ENCODE results near the gene MATN1. TPM values are rescaled to one million over a fixed set of nuclear protein-coding genes. Genes with fewer than 3 reads are reported as not detected.

MATN1 gene
- total RNA-seq, 2 donors from 2014 or later = 2.1 to 3.7 TPM

DNA sequence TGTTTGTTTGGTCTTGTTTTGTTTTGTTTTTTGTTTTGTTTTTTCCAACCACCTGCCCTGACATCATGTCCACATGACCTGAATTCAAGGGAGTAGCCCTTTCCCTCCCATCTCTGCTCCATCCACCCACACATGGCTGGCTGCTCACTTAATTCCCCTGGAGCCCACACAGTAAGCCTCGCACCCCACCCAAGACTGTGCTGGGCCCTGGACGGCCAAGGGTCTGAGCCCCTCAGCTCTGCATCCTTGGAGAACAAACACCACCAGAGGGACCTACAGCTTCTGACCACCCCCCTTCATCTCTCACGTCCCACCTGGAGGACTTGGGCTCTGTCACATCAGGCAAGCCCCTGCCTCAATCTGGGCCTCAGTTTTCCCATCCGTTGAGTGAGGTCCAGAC is 39.1 kb downstream of the MATN1 start:
- H3K4me3 Mint-ChIP-seq = peak overlapping the region; percentile 59
- H3K27ac Mint-ChIP-seq = peak overlapping the region; percentile 51
- ATAC-seq (no peak), DNase-seq (no peak)
- no peaks in the 10 kb centered on the region for H3K9me3 ChIP-seq (ENCODE audit: control insufficient read depth, low read length, poor library complexity, severe bottlenecking)
- H3K27me3 Mint-ChIP-seq = peaks cover 74% of the 10 kb centered on the region
- H3K36me3 Mint-ChIP-seq (ENCODE audit: low read depth) = peaks cover 2% of the 10 kb centered on the region
- peaks cover 9% of the 10 kb centered on the region for H3K4me1 Mint-ChIP-seq

DNA sequence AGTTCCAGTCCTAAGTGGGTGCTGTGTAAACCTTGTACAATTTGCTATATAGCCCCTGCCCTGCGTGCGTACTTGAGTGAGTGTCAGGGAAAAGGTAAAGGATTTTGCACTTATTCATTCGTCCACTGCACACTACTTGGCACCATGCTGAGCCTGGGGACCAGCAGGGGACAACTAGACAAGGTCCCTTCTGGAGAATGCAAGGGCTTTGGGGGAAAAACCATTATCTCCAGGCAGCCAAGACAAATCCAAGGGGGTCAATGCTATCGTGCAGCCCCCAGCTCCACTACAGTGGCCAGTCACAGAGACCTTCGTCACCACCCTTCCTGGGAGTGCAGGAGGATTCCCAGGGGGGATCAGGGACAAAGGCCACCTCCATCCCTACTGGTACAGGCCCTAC is 39.7 kb downstream of the MATN1 start:
- Mint-ChIP-seq H3K36me3 (ENCODE audit: low read depth) (peaks cover 3% of the 10 kb centered on the region), H3K27me3 (peaks cover 75% of the 10 kb centered on the region), H3K4me3 (no peak overlapping the region), H3K27ac (no peak overlapping the region), H3K4me1 (peaks cover 9% of the 10 kb centered on the region)
- ATAC-seq (no peak), DNase-seq (no peak)
- no peaks in the 10 kb centered on the region for H3K9me3 ChIP-seq (ENCODE audit: control insufficient read depth, low read length, poor library complexity, severe bottlenecking)

- H3K9me3 ChIP-seq (ENCODE audit: control insufficient read depth, low read length, poor library complexity, severe bottlenecking) = no peaks in the 10 kb centered on the region
- H3K27me3 Mint-ChIP-seq = peaks cover 81% of the 10 kb centered on the region
- H3K4me3 Mint-ChIP-seq = no peak overlapping the region
- peaks cover 7% of the 10 kb centered on the region for H3K36me3 Mint-ChIP-seq (ENCODE audit: low read depth)
- no peak overlapping the region for H3K27ac Mint-ChIP-seq
- no peak for ATAC-seq
- H3K4me1 Mint-ChIP-seq = peaks cover 9% of the 10 kb centered on the region
- DNase-seq = no peak
Observed at GRCh38 chr1:30682396-30683275, 40.7 kb downstream of the MATN1 start.

GRCh38 chr1:30681782-30682181 is 41.6 kb downstream of the MATN1 start:
- H3K36me3 Mint-ChIP-seq (ENCODE audit: low read depth) = peaks cover 7% of the 10 kb centered on the region
- H3K27me3 Mint-ChIP-seq = peaks cover 73% of the 10 kb centered on the region
- H3K4me3 Mint-ChIP-seq = no peak overlapping the region
- ATAC-seq = no peak
- peaks cover 9% of the 10 kb centered on the region for H3K4me1 Mint-ChIP-seq
- DNase-seq = no peak
- no peaks in the 10 kb centered on the region for H3K9me3 ChIP-seq (ENCODE audit: control insufficient read depth, low read length, poor library complexity, severe bottlenecking)
- no peak overlapping the region for H3K27ac Mint-ChIP-seq

DNA sequence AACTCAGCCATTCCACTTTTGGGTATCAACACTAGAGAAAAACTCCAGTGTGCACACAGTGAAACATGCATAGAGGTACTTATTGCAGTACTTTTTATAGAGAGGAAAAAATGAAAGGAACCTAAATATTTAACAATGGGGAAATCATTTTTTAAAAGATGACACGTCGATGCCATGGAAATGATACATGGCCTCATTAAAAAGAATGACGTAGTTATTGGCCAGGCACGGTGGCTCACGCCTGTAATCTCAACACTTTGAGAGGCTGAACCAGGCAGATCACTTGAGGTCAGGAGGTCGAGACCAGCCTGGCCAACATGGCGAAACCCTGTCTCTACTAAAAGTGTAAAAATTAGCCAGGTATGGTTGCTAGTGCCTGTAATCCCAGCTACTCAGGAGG is 42.5 kb downstream of the MATN1 start:
- H3K27ac Mint-ChIP-seq = no peak overlapping the region
- H3K4me1 Mint-ChIP-seq = peaks cover 9% of the 10 kb centered on the region
- H3K9me3 ChIP-seq (ENCODE audit: control insufficient read depth, low read length, poor library complexity, severe bottlenecking) = no peaks in the 10 kb centered on the region
- no peak overlapping the region for H3K4me3 Mint-ChIP-seq
- no peak for ATAC-seq
- DNase-seq = no peak
- H3K27me3 Mint-ChIP-seq = peaks cover 64% of the 10 kb centered on the region
- peaks cover 7% of the 10 kb centered on the region for H3K36me3 Mint-ChIP-seq (ENCODE audit: low read depth)

GRCh38 chr1:30680429-30680828 is 43.0 kb downstream of the MATN1 start:
- ATAC-seq = no peak
- no peak overlapping the region for H3K27ac Mint-ChIP-seq
- peaks cover 60% of the 10 kb centered on the region for H3K27me3 Mint-ChIP-seq
- peaks cover 7% of the 10 kb centered on the region for H3K4me1 Mint-ChIP-seq
- no peak overlapping the region for H3K4me3 Mint-ChIP-seq
- no peaks in the 10 kb centered on the region for H3K9me3 ChIP-seq (ENCODE audit: control insufficient read depth, low read length, poor library complexity, severe bottlenecking)
- no peak for DNase-seq
- peaks cover 7% of the 10 kb centered on the region for H3K36me3 Mint-ChIP-seq (ENCODE audit: low read depth)

- peaks cover 59% of the 10 kb centered on the region for H3K27me3 Mint-ChIP-seq
- ATAC-seq (no peak), DNase-seq (no peak)
Observed at GRCh38 chr1:30679976-30680305, 43.4 kb downstream of the MATN1 start.

DNA sequence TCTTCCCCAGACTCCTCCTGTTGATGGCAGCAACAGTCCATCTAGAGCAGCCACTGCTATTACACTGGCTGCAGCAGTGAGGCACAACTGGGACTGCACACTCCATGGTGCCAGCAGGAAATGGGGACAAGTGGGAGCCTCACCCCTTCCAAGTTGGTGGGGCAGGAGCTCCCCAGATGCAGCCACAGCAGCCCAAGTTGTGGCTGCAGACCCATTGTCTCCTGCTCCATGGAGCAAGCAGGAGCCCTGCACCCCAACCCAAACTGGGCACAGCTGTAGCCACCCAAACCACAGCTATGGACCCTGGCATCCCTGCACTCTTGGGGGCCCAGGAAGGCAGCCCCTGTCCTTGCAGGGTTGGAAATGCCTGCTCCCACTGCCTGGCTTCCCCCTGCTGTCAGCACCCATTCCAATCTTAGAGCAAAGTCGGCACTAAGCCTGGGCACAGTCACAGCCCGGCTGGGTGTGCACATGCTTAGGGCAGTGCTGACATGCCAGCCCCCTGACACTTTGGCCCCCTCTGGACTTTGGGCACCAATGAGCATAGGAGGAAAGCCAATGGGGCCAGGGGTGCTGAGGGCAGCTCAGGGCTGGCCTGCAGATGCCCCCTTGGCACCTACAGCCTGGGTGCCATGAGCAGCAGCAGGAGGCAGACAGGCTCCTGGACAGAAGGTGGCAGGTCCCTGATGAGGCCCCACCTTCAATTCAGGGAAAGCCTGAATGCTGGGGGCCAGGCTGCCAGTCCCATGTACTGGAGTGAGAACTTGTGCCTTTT is 44.0 kb downstream of the MATN1 start:
- peaks cover 2% of the 10 kb centered on the region for H3K4me1 Mint-ChIP-seq
- peaks cover 7% of the 10 kb centered on the region for H3K36me3 Mint-ChIP-seq (ENCODE audit: low read depth)
- no peak for DNase-seq
- H3K9me3 ChIP-seq (ENCODE audit: control insufficient read depth, low read length, poor library complexity, severe bottlenecking) = no peaks in the 10 kb centered on the region
- no peak for ATAC-seq
- no peak overlapping the region for H3K4me3 Mint-ChIP-seq
- no peak overlapping the region for H3K27ac Mint-ChIP-seq
- H3K27me3 Mint-ChIP-seq = peaks cover 54% of the 10 kb centered on the region

More at GRCh38 chr1:30679976-30680305, 43.4 kb downstream of the MATN1 start:
- peaks cover 4% of the 10 kb centered on the region for H3K4me1 Mint-ChIP-seq
- peaks cover 7% of the 10 kb centered on the region for H3K36me3 Mint-ChIP-seq (ENCODE audit: low read depth)
- H3K9me3 ChIP-seq (ENCODE audit: control insufficient read depth, low read length, poor library complexity, severe bottlenecking) = no peaks in the 10 kb centered on the region
- H3K4me3 Mint-ChIP-seq = no peak overlapping the region
- H3K27ac Mint-ChIP-seq = no peak overlapping the region

GRCh38 chr1:30678209-30678608 is 45.2 kb downstream of the MATN1 start:
- DNase-seq (no peak), ATAC-seq (no peak)
- H3K9me3 ChIP-seq (ENCODE audit: control insufficient read depth, low read length, poor library complexity, severe bottlenecking) = no peaks in the 10 kb centered on the region
- Mint-ChIP-seq H3K4me3 (no peak overlapping the region), H3K36me3 (ENCODE audit: low read depth) (peaks cover 4% of the 10 kb centered on the region), H3K27ac (no peak overlapping the region), H3K27me3 (peaks cover 42% of the 10 kb centered on the region), H3K4me1 (no peaks in the 10 kb centered on the region)

DNA sequence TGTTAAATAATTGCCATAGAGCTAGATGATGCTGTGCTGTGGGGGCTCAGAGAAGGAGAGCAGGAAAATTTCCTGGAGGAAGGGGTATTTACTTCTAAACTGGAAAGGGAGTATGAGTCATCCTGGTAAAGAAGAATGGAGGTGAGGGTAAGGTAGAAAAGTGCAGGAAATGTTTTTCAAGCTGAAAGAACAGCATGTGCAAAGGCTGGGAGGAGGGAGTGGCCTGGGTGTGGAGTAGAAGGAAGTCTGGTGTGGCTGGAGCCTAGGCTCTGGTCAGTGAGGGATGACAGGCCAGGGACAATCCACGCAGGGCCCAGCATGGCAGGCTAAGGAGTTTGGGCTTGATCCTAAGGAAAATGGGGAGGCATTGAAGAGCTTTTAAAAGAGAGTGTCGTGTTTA is 45.9 kb downstream of the MATN1 start:
- Mint-ChIP-seq H3K4me3 (no peak overlapping the region), H3K27me3 (peaks cover 35% of the 10 kb centered on the region), H3K27ac (no peak overlapping the region), H3K36me3 (ENCODE audit: low read depth) (peaks cover 4% of the 10 kb centered on the region), H3K4me1 (no peaks in the 10 kb centered on the region)
- no peak for ATAC-seq
- no peak for DNase-seq
- H3K9me3 ChIP-seq (ENCODE audit: control insufficient read depth, low read length, poor library complexity, severe bottlenecking) = no peaks in the 10 kb centered on the region

DNA sequence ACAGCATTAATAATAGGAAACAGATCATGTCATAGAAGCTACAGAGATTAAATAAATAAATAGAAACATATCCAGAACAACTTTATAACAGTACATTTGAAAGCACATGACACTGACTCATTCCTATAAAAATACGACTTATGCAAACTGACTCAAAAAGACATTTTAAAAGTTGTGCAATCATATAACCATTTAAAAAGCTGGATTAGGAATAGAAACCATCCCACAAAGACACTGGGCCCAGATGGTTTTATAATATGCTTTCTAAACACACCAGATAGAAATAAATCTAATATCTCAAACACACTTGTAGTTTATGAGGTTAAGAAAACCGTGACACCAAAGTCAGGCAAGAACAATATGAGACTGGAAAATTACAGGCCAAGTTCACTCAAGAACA is 47.6 kb downstream of the MATN1 start:
- H3K27ac Mint-ChIP-seq = no peak overlapping the region
- no peak overlapping the region for H3K4me3 Mint-ChIP-seq
- H3K9me3 ChIP-seq (ENCODE audit: control insufficient read depth, low read length, poor library complexity, severe bottlenecking) = no peaks in the 10 kb centered on the region
- H3K27me3 Mint-ChIP-seq = peaks cover 21% of the 10 kb centered on the region
- DNase-seq = no peak
- H3K36me3 Mint-ChIP-seq (ENCODE audit: low read depth) = peaks cover 4% of the 10 kb centered on the region
- H3K4me1 Mint-ChIP-seq = no peaks in the 10 kb centered on the region
- ATAC-seq = no peak

GRCh38 chr1:30675289-30675688 is 48.1 kb downstream of the MATN1 start:
- Mint-ChIP-seq H3K4me1 (no peaks in the 10 kb centered on the region), H3K27ac (no peak overlapping the region), H3K36me3 (ENCODE audit: low read depth) (peaks cover 4% of the 10 kb centered on the region), H3K27me3 (peaks cover 22% of the 10 kb centered on the region), H3K4me3 (no peak overlapping the region)
- DNase-seq (no peak), ATAC-seq (no peak)
- no peaks in the 10 kb centered on the region for H3K9me3 ChIP-seq (ENCODE audit: control insufficient read depth, low read length, poor library complexity, severe bottlenecking)

GRCh38 chr1:30673395-30673794 is 50.0 kb downstream of the MATN1 start:
- ATAC-seq (no peak), DNase-seq (no peak)
- Mint-ChIP-seq H3K4me1 (no peaks in the 10 kb centered on the region), H3K36me3 (ENCODE audit: low read depth) (peaks cover 2% of the 10 kb centered on the region), H3K4me3 (no peak overlapping the region), H3K27me3 (peaks cover 27% of the 10 kb centered on the region), H3K27ac (no peak overlapping the region)
- H3K9me3 ChIP-seq (ENCODE audit: control insufficient read depth, low read length, poor library complexity, severe bottlenecking) = no peaks in the 10 kb centered on the region
